Stimulated activated effector memory CD8-positive, alpha-beta T cell treated with anti-CD3 and anti-CD28 coated beads, Interleukin-12 subunit alpha, Interleukin-12 subunit beta, amount 100 ng/mL, for 72 hours (primary cell): Measurements from ENCODE around the gene FILIP1L.
A peak's percentile ranks its signal among the peaks of the same experiment; 100 is the strongest.

Experiments used
- ATAC-seq: fragments of 150-1000 bp; cut with Tn5 transposase; 2 replicates; pipeline ENCODE4 v1.10.0; 2021
- DNase-seq, 2 donors: peaks; one replicate each; pipeline ENCODE4 v3.0.0; 2021 to 2022; ENCODE audit warnings: low spot score in 2 of 2
- H3K27ac Mint-ChIP-seq: one replicate; pipeline ENCODE4 v1.8.0; 2022; ENCODE audit warnings: mild to moderate bottlenecking, mixed read lengths
- H3K36me3 Mint-ChIP-seq: one replicate; pipeline ENCODE4 v1.8.0; 2022; ENCODE audit warnings: mild to moderate bottlenecking, mixed read lengths
- H3K4me1 Mint-ChIP-seq: one replicate; pipeline ENCODE4 v1.8.0; 2022; ENCODE audit warnings: mixed read lengths
- H3K4me3 Mint-ChIP-seq: one replicate; pipeline ENCODE4 v1.8.0; 2022; ENCODE audit warnings: mild to moderate bottlenecking, mixed read lengths
- H3K9me3 Mint-ChIP-seq: one replicate; pipeline ENCODE4 v1.8.0; 2022; ENCODE audit warnings: mixed read lengths

FILIP1L gene

GRCh38 chr3:99948467-99949089 lies 165.7 kb downstream of the FILIP1L start:
- H3K27ac Mint-ChIP-seq: no peak overlapping the region
- no peaks in the 10 kb centered on the region for H3K9me3 Mint-ChIP-seq
- ATAC-seq (no peak), DNase-seq (no peak)
- no peaks in the 10 kb centered on the region for H3K36me3 Mint-ChIP-seq
- H3K4me3 Mint-ChIP-seq: no peak overlapping the region
- H3K4me1 Mint-ChIP-seq: peaks cover 19% of the 10 kb centered on the region

GRCh38 chr3:99947356-99947755 lies 166.9 kb downstream of the FILIP1L start:
- no peaks in the 10 kb centered on the region for H3K36me3 Mint-ChIP-seq
- H3K4me3 Mint-ChIP-seq: no peak overlapping the region
- DNase-seq: no peak
- H3K27ac Mint-ChIP-seq: no peak overlapping the region
- ATAC-seq: no peak
- H3K9me3 Mint-ChIP-seq: no peaks in the 10 kb centered on the region
- peaks cover 20% of the 10 kb centered on the region for H3K4me1 Mint-ChIP-seq

- Mint-ChIP-seq H3K4me3 (no peak overlapping the region), H3K4me1 (peaks cover 16% of the 10 kb centered on the region), H3K9me3 (no peaks in the 10 kb centered on the region), H3K36me3 (no peaks in the 10 kb centered on the region), H3K27ac (no peak overlapping the region)
- ATAC-seq (no peak), DNase-seq (no peak)
Measured at GRCh38 chr3:99945328-99945995, 168.8 kb downstream of the FILIP1L start.

GRCh38 chr3:99943931-99944761 lies 170.2 kb downstream of the FILIP1L start:
- no peaks in the 10 kb centered on the region for H3K9me3 Mint-ChIP-seq
- no peaks in the 10 kb centered on the region for H3K36me3 Mint-ChIP-seq
- ATAC-seq (peak; percentile 40), DNase-seq (no peak)
- no peak overlapping the region for H3K4me3 Mint-ChIP-seq
- H3K4me1 Mint-ChIP-seq: peaks cover 22% of the 10 kb centered on the region
- H3K27ac Mint-ChIP-seq: no peak overlapping the region

- Mint-ChIP-seq H3K27ac (no peak overlapping the region), H3K4me3 (no peak overlapping the region), H3K36me3 (no peaks in the 10 kb centered on the region), H3K9me3 (no peaks in the 10 kb centered on the region), H3K4me1 (peaks cover 24% of the 10 kb centered on the region)
- DNase-seq: no peak
- ATAC-seq: no peak
Measured at GRCh38 chr3:99941211-99941610, 173.1 kb downstream of the FILIP1L start.

GRCh38 chr3:99940350-99940749 lies 174.0 kb downstream of the FILIP1L start:
- Mint-ChIP-seq H3K4me3 (no peak overlapping the region), H3K27ac (no peak overlapping the region), H3K4me1 (peaks cover 23% of the 10 kb centered on the region), H3K36me3 (no peaks in the 10 kb centered on the region), H3K9me3 (no peaks in the 10 kb centered on the region)
- ATAC-seq (no peak), DNase-seq (no peak)

- H3K4me3 Mint-ChIP-seq: no peak overlapping the region
- H3K4me1 Mint-ChIP-seq: peaks cover 19% of the 10 kb centered on the region
- H3K9me3 Mint-ChIP-seq: no peaks in the 10 kb centered on the region
- ATAC-seq (no peak), DNase-seq (no peak)
- no peak overlapping the region for H3K27ac Mint-ChIP-seq
- H3K36me3 Mint-ChIP-seq: no peaks in the 10 kb centered on the region
Measured at GRCh38 chr3:99939876-99940275, 174.4 kb downstream of the FILIP1L start.

- peaks cover 12% of the 10 kb centered on the region for H3K4me1 Mint-ChIP-seq
- H3K27ac Mint-ChIP-seq: no peak overlapping the region
- no peaks in the 10 kb centered on the region for H3K9me3 Mint-ChIP-seq
- no peak overlapping the region for H3K4me3 Mint-ChIP-seq
- DNase-seq (no peak), ATAC-seq (no peak)
- H3K36me3 Mint-ChIP-seq: no peaks in the 10 kb centered on the region
Measured at GRCh38 chr3:99938270-99938911, 175.9 kb downstream of the FILIP1L start.

- Mint-ChIP-seq H3K4me1 (peaks cover 8% of the 10 kb centered on the region), H3K27ac (no peak overlapping the region), H3K36me3 (no peaks in the 10 kb centered on the region), H3K9me3 (no peaks in the 10 kb centered on the region), H3K4me3 (no peak overlapping the region)
- ATAC-seq (no peak), DNase-seq (no peak)
Measured at GRCh38 chr3:99934975-99935797, 179.1 kb downstream of the FILIP1L start.

GRCh38 chr3:99933971-99934750 lies 180.1 kb downstream of the FILIP1L start:
- Mint-ChIP-seq H3K9me3 (no peaks in the 10 kb centered on the region), H3K4me1 (peaks cover 2% of the 10 kb centered on the region), H3K27ac (no peak overlapping the region), H3K4me3 (no peak overlapping the region), H3K36me3 (no peaks in the 10 kb centered on the region)
- no peak for DNase-seq
- ATAC-seq: no peak

- Mint-ChIP-seq H3K9me3 (no peaks in the 10 kb centered on the region), H3K36me3 (no peaks in the 10 kb centered on the region), H3K4me1 (no peaks in the 10 kb centered on the region), H3K4me3 (no peak overlapping the region), H3K27ac (no peak overlapping the region)
- no peak for ATAC-seq
- no peak for DNase-seq
Measured at GRCh38 chr3:99931059-99931458, 183.2 kb downstream of the FILIP1L start.

- H3K36me3 Mint-ChIP-seq: no peaks in the 10 kb centered on the region
- ATAC-seq (no peak), DNase-seq (no peak)
- no peaks in the 10 kb centered on the region for H3K4me1 Mint-ChIP-seq
- H3K27ac Mint-ChIP-seq: no peak overlapping the region
- no peak overlapping the region for H3K4me3 Mint-ChIP-seq
- no peaks in the 10 kb centered on the region for H3K9me3 Mint-ChIP-seq
Measured at GRCh38 chr3:99929745-99930139, 184.6 kb downstream of the FILIP1L start.

GRCh38 chr3:99928771-99929744 lies 185.2 kb downstream of the FILIP1L start:
- no peaks in the 10 kb centered on the region for H3K4me1 Mint-ChIP-seq

More at GRCh38 chr3:99928771-99929744, 185.2 kb downstream of the FILIP1L start:
- Mint-ChIP-seq H3K36me3 (no peaks in the 10 kb centered on the region), H3K4me3 (no peak overlapping the region), H3K9me3 (no peaks in the 10 kb centered on the region), H3K27ac (no peak overlapping the region)
- ATAC-seq: no peak
- no peak for DNase-seq
